ENCODE data around the gene NFIX.

- TF ChIP-seq CTCF (optimal IDR thresholded peaks at IDR 0.05 in 1 of 3, IDR thresholded peaks at IDR 0.05 in 1 of 3, conservative IDR thresholded peaks at IDR 0.05 in 1 of 3; ENCODE audit: extremely low read depth in 1 of 3, insufficient read depth in 2 of 3, low read length in 3 of 3) (no peak), EZH2 (IDR thresholded peaks at IDR 0.05; ENCODE audit: low read length) (no peak)
These were observed 10.6 kb downstream of the NFIX start for GRCh38 chr19:13005861-13006370.
